ENCODE data around the gene ACTR2.

- TF ChIP-seq CTCF (IDR thresholded peaks at IDR 0.05; ENCODE audit: insufficient read depth, low read length, poor library complexity, severe bottlenecking) (no peak), EZH2phosphoT487 (conservative IDR thresholded peaks at IDR 0.05; ENCODE audit: low read length) (no peak)
These were observed 65.7 kb downstream of the ACTR2 start for GRCh38 chr2:65293376-65293775.

All from SU-DHL-6 (cell line).